ENCODE results near the gene TTLL5. TPM values are rescaled to one million over a fixed set of nuclear protein-coding genes. Genes with fewer than 3 reads are reported as not detected.

Gene TTLL5
- total RNA-seq, 1 donor from 2014 or later = 43.1 TPM

GRCh38 chr14:75831455-75831854, 170.4 kb downstream of the TTLL5 start:
- Mint-ChIP-seq H3K27me3 (ENCODE audit: unreplicated experiment) (peaks cover 4% of the 10 kb centered on the region), H3K36me3 (ENCODE audit: unreplicated experiment) (no peaks in the 10 kb centered on the region), H3K9me3 (ENCODE audit: unreplicated experiment) (peaks cover 2% of the 10 kb centered on the region), H3K4me1 (ENCODE audit: low read depth, unreplicated experiment) (peaks cover 14% of the 10 kb centered on the region), H3K4me3 (ENCODE audit: unreplicated experiment) (no peak overlapping the region), H3K27ac (ENCODE audit: unreplicated experiment) (no peak overlapping the region)
- TF ChIP-seq, protein P1, sequence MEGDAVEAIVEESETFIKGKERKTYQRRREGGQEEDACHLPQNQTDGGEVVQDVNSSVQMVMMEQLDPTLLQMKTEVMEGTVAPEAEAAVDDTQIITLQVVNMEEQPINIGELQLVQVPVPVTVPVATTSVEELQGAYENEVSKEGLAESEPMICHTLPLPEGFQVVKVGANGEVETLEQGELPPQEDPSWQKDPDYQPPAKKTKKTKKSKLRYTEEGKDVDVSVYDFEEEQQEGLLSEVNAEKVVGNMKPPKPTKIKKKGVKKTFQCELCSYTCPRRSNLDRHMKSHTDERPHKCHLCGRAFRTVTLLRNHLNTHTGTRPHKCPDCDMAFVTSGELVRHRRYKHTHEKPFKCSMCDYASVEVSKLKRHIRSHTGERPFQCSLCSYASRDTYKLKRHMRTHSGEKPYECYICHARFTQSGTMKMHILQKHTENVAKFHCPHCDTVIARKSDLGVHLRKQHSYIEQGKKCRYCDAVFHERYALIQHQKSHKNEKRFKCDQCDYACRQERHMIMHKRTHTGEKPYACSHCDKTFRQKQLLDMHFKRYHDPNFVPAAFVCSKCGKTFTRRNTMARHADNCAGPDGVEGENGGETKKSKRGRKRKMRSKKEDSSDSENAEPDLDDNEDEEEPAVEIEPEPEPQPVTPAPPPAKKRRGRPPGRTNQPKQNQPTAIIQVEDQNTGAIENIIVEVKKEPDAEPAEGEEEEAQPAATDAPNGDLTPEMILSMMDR (IDR thresholded peaks at IDR 0.05; ENCODE audit: partially characterized antibody, unreplicated experiment) = no peak
- DNase-seq = no peak

- no peak for DNase-seq
- H3K27ac Mint-ChIP-seq (ENCODE audit: unreplicated experiment) = no peak overlapping the region
- no peaks in the 10 kb centered on the region for H3K36me3 Mint-ChIP-seq (ENCODE audit: unreplicated experiment)
- peaks cover 4% of the 10 kb centered on the region for H3K27me3 Mint-ChIP-seq (ENCODE audit: unreplicated experiment)
- no peak overlapping the region for H3K4me3 Mint-ChIP-seq (ENCODE audit: unreplicated experiment)
- TF ChIP-seq, protein P1 (IDR thresholded peaks at IDR 0.05; ENCODE audit: partially characterized antibody, unreplicated experiment) = no peak
- peaks cover 9% of the 10 kb centered on the region for H3K4me1 Mint-ChIP-seq (ENCODE audit: low read depth, unreplicated experiment)
- peaks cover 2% of the 10 kb centered on the region for H3K9me3 Mint-ChIP-seq (ENCODE audit: unreplicated experiment)
Measured at GRCh38 chr14:75831952-75832351, 170.9 kb downstream of the TTLL5 start.

- Mint-ChIP-seq H3K4me1 (ENCODE audit: low read depth, unreplicated experiment) (peaks cover 4% of the 10 kb centered on the region), H3K36me3 (ENCODE audit: unreplicated experiment) (no peaks in the 10 kb centered on the region), H3K9me3 (ENCODE audit: unreplicated experiment) (peaks cover 2% of the 10 kb centered on the region), H3K4me3 (ENCODE audit: unreplicated experiment) (no peak overlapping the region), H3K27ac (ENCODE audit: unreplicated experiment) (no peak overlapping the region), H3K27me3 (ENCODE audit: unreplicated experiment) (peaks cover 4% of the 10 kb centered on the region)
- TF ChIP-seq, protein P1 (IDR thresholded peaks at IDR 0.05; ENCODE audit: partially characterized antibody, unreplicated experiment) = no peak
- DNase-seq = no peak
Measured at GRCh38 chr14:75832621-75833297, 171.7 kb downstream of the TTLL5 start.

GRCh38 chr14:75833326-75834020, 172.4 kb downstream of the TTLL5 start:
- Mint-ChIP-seq H3K4me3 (ENCODE audit: unreplicated experiment) (no peak overlapping the region), H3K36me3 (ENCODE audit: unreplicated experiment) (no peaks in the 10 kb centered on the region), H3K4me1 (ENCODE audit: low read depth, unreplicated experiment) (peaks cover 4% of the 10 kb centered on the region), H3K9me3 (ENCODE audit: unreplicated experiment) (peaks cover 2% of the 10 kb centered on the region), H3K27me3 (ENCODE audit: unreplicated experiment) (peaks cover 4% of the 10 kb centered on the region), H3K27ac (ENCODE audit: unreplicated experiment) (no peak overlapping the region)
- DNase-seq = no peak
- TF ChIP-seq, protein P1 (IDR thresholded peaks at IDR 0.05; ENCODE audit: partially characterized antibody, unreplicated experiment) = no peak

- Mint-ChIP-seq H3K9me3 (ENCODE audit: unreplicated experiment) (no peaks in the 10 kb centered on the region), H3K4me3 (ENCODE audit: unreplicated experiment) (no peak overlapping the region), H3K27me3 (ENCODE audit: unreplicated experiment) (peaks cover 4% of the 10 kb centered on the region), H3K36me3 (ENCODE audit: unreplicated experiment) (no peaks in the 10 kb centered on the region), H3K4me1 (ENCODE audit: low read depth, unreplicated experiment) (peaks cover 4% of the 10 kb centered on the region), H3K27ac (ENCODE audit: unreplicated experiment) (no peak overlapping the region)
- DNase-seq = no peak
- TF ChIP-seq, protein P1 (IDR thresholded peaks at IDR 0.05; ENCODE audit: partially characterized antibody, unreplicated experiment) = no peak
Measured at GRCh38 chr14:75835156-75835725, 174.2 kb downstream of the TTLL5 start.
